ENCODE data around the gene LINC01488. TPM values are rescaled to one million over a fixed set of nuclear protein-coding genes. Genes with fewer than 3 reads are reported as not detected.
A peak's percentile ranks its signal among the peaks of the same experiment; 100 is the strongest.

Gene LINC01488
- total and polyA plus RNA-seq, 9 donors, result not detected

- no peaks in the 10 kb centered on the region for H3K27me3 ChIP-seq
- H3K4me3 ChIP-seq, result no peak overlapping the region
- TF ChIP-seq POLR2A (IDR thresholded peaks at IDR 0.05) (no peak), EP300 (IDR thresholded peaks at IDR 0.05) (no peak), CTCF (IDR thresholded peaks at IDR 0.05) (no peak)
- 1 to 6% (median 3%) methylated on average over 19 of the region's 19 CpGs for WGBS, 3 donors
- H3K4me1 ChIP-seq (ENCODE audit: insufficient read depth), result peaks cover 3% of the 10 kb centered on the region
- peak in 4 of 5 donors; percentile 12 to 76 (median 42) for DNase-seq
- H3K9me3 ChIP-seq, result no peaks in the 10 kb centered on the region
- no peak overlapping the region for H3K27ac ChIP-seq
- intact Hi-C loops (cut with DNase I), result loop anchor here in 1 of 4 donors (10.0 kb wide), 1 partner anchor 57 kb away; no protein-coding TSS in a partner anchor
- no peaks in the 10 kb centered on the region for H3K36me3 ChIP-seq
Observed at GRCh38 chr11:69497221-69497787, 15.8 kb downstream of the LINC01488 start.

- no peak for TF ChIP-seq POLR2A (IDR thresholded peaks at IDR 0.05)
- TF ChIP-seq EP300 (IDR thresholded peaks at IDR 0.05), result no peak
- TF ChIP-seq CTCF (IDR thresholded peaks at IDR 0.05), result no peak
- H3K27ac ChIP-seq, result no peak overlapping the region
- H3K9me3 ChIP-seq, result no peaks in the 10 kb centered on the region
- peak in 1 of 5 donors; percentile 14 for DNase-seq
- peaks cover 3% of the 10 kb centered on the region for H3K4me1 ChIP-seq (ENCODE audit: insufficient read depth)
- WGBS, 3 donors, result 92 to 94% (median 93%) methylated on average over 7 of the region's 7 CpGs
- no peak overlapping the region for H3K4me3 ChIP-seq
- intact Hi-C loops (cut with DNase I), result loop anchor here in 1 of 4 donors (10.0 kb wide), 1 partner anchor 56 kb away; no protein-coding TSS in a partner anchor
- no peaks in the 10 kb centered on the region for H3K27me3 ChIP-seq
- no peaks in the 10 kb centered on the region for H3K36me3 ChIP-seq
Observed at GRCh38 chr11:69498614-69499175, 17.2 kb downstream of the LINC01488 start.

- TF ChIP-seq POLR2A (IDR thresholded peaks at IDR 0.05) (no peak), EP300 (IDR thresholded peaks at IDR 0.05) (no peak), CTCF (IDR thresholded peaks at IDR 0.05) (no peak)
- peak in 1 of 5 donors; percentile 14 for DNase-seq
- Histone ChIP-seq H3K27me3 (no peaks in the 10 kb centered on the region), H3K27ac (no peak overlapping the region), H3K4me1 (ENCODE audit: insufficient read depth) (peaks cover 3% of the 10 kb centered on the region), H3K9me3 (no peaks in the 10 kb centered on the region), H3K4me3 (no peak overlapping the region), H3K36me3 (no peaks in the 10 kb centered on the region)
- intact Hi-C loops (cut with DNase I), result loop anchor here in 1 of 4 donors (10.0 kb wide), 1 partner anchor 55 kb away; no protein-coding TSS in a partner anchor
- 51 to 60% (median 59%) methylated on average over 13 of the region's 13 CpGs for WGBS, 3 donors
Observed at GRCh38 chr11:69499186-69499917, 17.9 kb downstream of the LINC01488 start.

- 66 to 77% (median 75%) methylated on average over 10 of the region's 10 CpGs for WGBS, 3 donors
- TF ChIP-seq CTCF (IDR thresholded peaks at IDR 0.05) (no peak), POLR2A (IDR thresholded peaks at IDR 0.05) (no peak), EP300 (IDR thresholded peaks at IDR 0.05) (no peak)
- Histone ChIP-seq H3K4me1 (ENCODE audit: insufficient read depth) (peaks cover 3% of the 10 kb centered on the region), H3K4me3 (no peak overlapping the region), H3K27me3 (no peaks in the 10 kb centered on the region), H3K27ac (no peak overlapping the region), H3K36me3 (no peaks in the 10 kb centered on the region), H3K9me3 (no peaks in the 10 kb centered on the region)
- intact Hi-C loops (cut with DNase I), result loop anchor here in 1 of 4 donors (10.0 kb wide), 1 partner anchor 55 kb away; no protein-coding TSS in a partner anchor
- DNase-seq, result peak in 1 of 5 donors; percentile 11
Observed at GRCh38 chr11:69499918-69500284, 18.4 kb downstream of the LINC01488 start.

Measured in ovary (tissue), 9 donors.